ENCODE results near the gene RDH12. TPM values are rescaled to one million over a fixed set of nuclear protein-coding genes. Genes with fewer than 3 reads are reported as not detected.
A peak's percentile ranks its signal among the peaks of the same experiment; 100 is the strongest.

The RDH12 gene
- total RNA-seq, 3 donors from 2014 or later (not counting 1 experiment from before 2014, with no cell fraction given): not detected

GRCh38 chr14:67675219-67675582, 26.5 kb upstream of the RDH12 start:
- Mint-ChIP-seq H3K27me3 (ENCODE audit: low read depth in 2 of 2) (no peaks in the 10 kb centered on the region), H3K4me1 (peaks cover 30 to 32% of the 10 kb centered on the region in 2 donors), H3K27ac (peak overlapping the region; percentile 85 to 89), H3K9me3 (no peaks in the 10 kb centered on the region), H3K4me3 (peak overlapping the region; percentile 93), H3K36me3 (no peaks in the 10 kb centered on the region)
- 48% methylated on average over 16 of the region's 16 CpGs for WGBS (ENCODE audit: insufficient coverage)
- Histone ChIP-seq H3K4me1 (ENCODE audit: control insufficient read depth, insufficient read depth, low read length) (peaks cover 35% of the 10 kb centered on the region), H3K36me3 (ENCODE audit: control insufficient read depth, insufficient read depth, low read length) (peaks cover 13% of the 10 kb centered on the region), H3K4me3 (ENCODE audit: low read length) (peak overlapping the region; percentile 80), H3K9me3 (ENCODE audit: control insufficient read depth, insufficient read depth, low read length) (no peaks in the 10 kb centered on the region), H3K27me3 (ENCODE audit: control insufficient read depth, insufficient read depth, low read length) (no peaks in the 10 kb centered on the region), H3K27ac (ENCODE audit: low read length) (peak overlapping the region; percentile 97)
- TF ChIP-seq, protein P1, sequence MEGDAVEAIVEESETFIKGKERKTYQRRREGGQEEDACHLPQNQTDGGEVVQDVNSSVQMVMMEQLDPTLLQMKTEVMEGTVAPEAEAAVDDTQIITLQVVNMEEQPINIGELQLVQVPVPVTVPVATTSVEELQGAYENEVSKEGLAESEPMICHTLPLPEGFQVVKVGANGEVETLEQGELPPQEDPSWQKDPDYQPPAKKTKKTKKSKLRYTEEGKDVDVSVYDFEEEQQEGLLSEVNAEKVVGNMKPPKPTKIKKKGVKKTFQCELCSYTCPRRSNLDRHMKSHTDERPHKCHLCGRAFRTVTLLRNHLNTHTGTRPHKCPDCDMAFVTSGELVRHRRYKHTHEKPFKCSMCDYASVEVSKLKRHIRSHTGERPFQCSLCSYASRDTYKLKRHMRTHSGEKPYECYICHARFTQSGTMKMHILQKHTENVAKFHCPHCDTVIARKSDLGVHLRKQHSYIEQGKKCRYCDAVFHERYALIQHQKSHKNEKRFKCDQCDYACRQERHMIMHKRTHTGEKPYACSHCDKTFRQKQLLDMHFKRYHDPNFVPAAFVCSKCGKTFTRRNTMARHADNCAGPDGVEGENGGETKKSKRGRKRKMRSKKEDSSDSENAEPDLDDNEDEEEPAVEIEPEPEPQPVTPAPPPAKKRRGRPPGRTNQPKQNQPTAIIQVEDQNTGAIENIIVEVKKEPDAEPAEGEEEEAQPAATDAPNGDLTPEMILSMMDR (IDR thresholded peaks at IDR 0.05): no peak
- intact Hi-C loops (cut with micrococcal nuclease): no loop called here
- no peak for ATAC-seq
- DNase-seq: no peak

DNA sequence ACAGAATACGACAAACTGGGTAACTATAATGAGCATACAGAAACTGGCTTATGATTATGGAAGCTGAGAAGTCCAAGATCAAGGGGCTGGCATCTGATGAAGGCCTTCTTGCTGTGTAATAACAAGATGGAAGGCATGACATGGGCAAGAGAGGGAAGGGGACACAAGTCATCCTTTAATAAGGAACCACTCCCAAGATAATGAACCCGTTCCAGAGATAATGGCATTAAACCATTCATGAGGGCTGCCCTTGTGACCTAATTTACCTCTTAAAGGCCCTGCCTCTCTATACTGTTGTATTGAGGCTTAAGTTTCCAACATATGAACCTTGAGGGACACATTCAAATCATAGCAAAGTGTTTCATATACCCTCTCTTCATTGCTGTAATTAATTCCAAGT, 22.7 kb upstream of the RDH12 start:
- H3K36me3 Mint-ChIP-seq: no peaks in the 10 kb centered on the region
- H3K4me3 Mint-ChIP-seq: no peak overlapping the region
- H3K27me3 Mint-ChIP-seq (ENCODE audit: low read depth in 2 of 2): no peaks in the 10 kb centered on the region
- H3K4me1 ChIP-seq (ENCODE audit: control insufficient read depth, insufficient read depth, low read length): peaks cover 8% of the 10 kb centered on the region
- H3K4me1 Mint-ChIP-seq: peaks cover 5 to 6% of the 10 kb centered on the region in 2 donors
- H3K9me3 Mint-ChIP-seq: no peaks in the 10 kb centered on the region
- no peaks in the 10 kb centered on the region for H3K27me3 ChIP-seq (ENCODE audit: control insufficient read depth, insufficient read depth, low read length)
- H3K36me3 ChIP-seq (ENCODE audit: control insufficient read depth, insufficient read depth, low read length): peaks cover 23% of the 10 kb centered on the region
- DNase-seq (no peak), ATAC-seq (no peak)
- intact Hi-C loops (cut with micrococcal nuclease): no loop called here
- no peaks in the 10 kb centered on the region for H3K9me3 ChIP-seq (ENCODE audit: control insufficient read depth, insufficient read depth, low read length)
- WGBS (ENCODE audit: insufficient coverage): 66% methylated on average over 2 of the region's 2 CpGs
- TF ChIP-seq, protein P1 (IDR thresholded peaks at IDR 0.05): no peak
- no peak overlapping the region for H3K27ac Mint-ChIP-seq
- no peak overlapping the region for H3K4me3 ChIP-seq (ENCODE audit: low read length)
- H3K27ac ChIP-seq (ENCODE audit: low read length): no peak overlapping the region

DNA sequence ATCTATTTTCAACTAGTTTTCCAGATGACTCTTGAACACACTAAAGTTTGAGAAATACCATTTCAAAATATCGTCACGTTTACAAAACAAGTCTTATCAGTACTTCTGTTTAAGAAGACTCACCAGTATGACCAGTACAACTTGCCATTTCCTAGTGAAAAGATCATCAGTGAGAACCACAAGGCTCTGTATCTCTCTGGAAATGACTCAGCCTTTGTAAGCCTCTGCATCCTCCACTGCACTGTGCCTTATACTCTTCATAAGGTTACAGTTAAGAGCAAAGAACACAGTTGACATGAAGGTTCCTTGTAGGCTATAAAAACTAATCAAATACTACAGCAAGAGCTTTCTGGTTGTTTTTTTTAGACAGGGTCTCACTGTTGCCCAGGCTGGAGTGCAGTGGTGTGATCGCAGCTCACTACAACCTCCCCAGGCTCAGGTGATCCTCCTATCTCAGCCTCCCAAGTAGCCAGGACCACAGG, 21.5 kb upstream of the RDH12 start:
- DNase-seq: no peak
- Histone ChIP-seq H3K36me3 (ENCODE audit: control insufficient read depth, insufficient read depth, low read length) (peaks cover 28% of the 10 kb centered on the region), H3K27ac (ENCODE audit: low read length) (no peak overlapping the region), H3K9me3 (ENCODE audit: control insufficient read depth, insufficient read depth, low read length) (no peaks in the 10 kb centered on the region), H3K4me1 (ENCODE audit: control insufficient read depth, insufficient read depth, low read length) (peaks cover 3% of the 10 kb centered on the region), H3K27me3 (ENCODE audit: control insufficient read depth, insufficient read depth, low read length) (no peaks in the 10 kb centered on the region), H3K4me3 (ENCODE audit: low read length) (no peak overlapping the region)
- no peak overlapping the region for H3K27ac Mint-ChIP-seq
- ATAC-seq: peak; percentile 30 to 94 (median 50)
- TF ChIP-seq, protein P1 (IDR thresholded peaks at IDR 0.05): no peak
- H3K4me1 Mint-ChIP-seq: peaks cover 4 to 5% of the 10 kb centered on the region in 2 donors
- intact Hi-C loops (cut with micrococcal nuclease): no loop called here
- H3K27me3 Mint-ChIP-seq (ENCODE audit: low read depth in 2 of 2): no peaks in the 10 kb centered on the region
- no peaks in the 10 kb centered on the region for H3K9me3 Mint-ChIP-seq
- no peaks in the 10 kb centered on the region for H3K36me3 Mint-ChIP-seq
- 78% methylated on average over 3 of the region's 3 CpGs for WGBS (ENCODE audit: insufficient coverage)
- no peak overlapping the region for H3K4me3 Mint-ChIP-seq

DNA sequence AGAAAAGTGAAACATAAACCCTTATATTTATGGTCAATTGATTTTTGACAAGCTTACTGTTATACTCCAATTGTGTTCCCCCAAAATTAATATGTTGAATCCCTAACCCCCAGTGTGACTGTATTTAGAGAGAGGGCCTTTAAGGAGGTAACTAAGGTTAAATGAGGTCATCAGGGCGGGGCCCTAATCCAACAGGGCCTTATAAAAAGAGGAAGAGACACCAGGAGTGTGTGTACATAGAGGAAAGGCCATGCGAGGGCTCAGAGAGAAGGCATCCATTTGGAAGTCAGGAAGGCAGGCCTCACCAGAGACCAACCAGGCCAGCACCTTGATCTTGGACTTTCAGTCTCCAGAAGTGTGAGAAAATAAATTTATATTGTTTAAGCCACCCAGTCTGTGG, 20.7 kb upstream of the RDH12 start:
- WGBS (ENCODE audit: insufficient coverage): 93% methylated on average over 2 of the region's 2 CpGs
- no peak overlapping the region for H3K27ac ChIP-seq (ENCODE audit: low read length)

More for the DNA sequence above, 20.7 kb upstream of the RDH12 start:
- DNase-seq (no peak), ATAC-seq (peak in 1 of 3 donors; percentile 52)
- no peaks in the 10 kb centered on the region for H3K4me1 ChIP-seq (ENCODE audit: control insufficient read depth, insufficient read depth, low read length)
- H3K4me3 Mint-ChIP-seq: no peak overlapping the region
- intact Hi-C loops (cut with micrococcal nuclease): no loop called here
- no peaks in the 10 kb centered on the region for H3K9me3 Mint-ChIP-seq
- H3K36me3 ChIP-seq (ENCODE audit: control insufficient read depth, insufficient read depth, low read length): peaks cover 35% of the 10 kb centered on the region
- H3K4me3 ChIP-seq (ENCODE audit: low read length): no peak overlapping the region
- no peaks in the 10 kb centered on the region for H3K9me3 ChIP-seq (ENCODE audit: control insufficient read depth, insufficient read depth, low read length)
- no peaks in the 10 kb centered on the region for H3K36me3 Mint-ChIP-seq
- no peaks in the 10 kb centered on the region for H3K27me3 Mint-ChIP-seq (ENCODE audit: low read depth in 2 of 2)
- TF ChIP-seq, protein P1 (IDR thresholded peaks at IDR 0.05): no peak
- no peaks in the 10 kb centered on the region for H3K27me3 ChIP-seq (ENCODE audit: control insufficient read depth, insufficient read depth, low read length)
- peaks cover 4 to 5% of the 10 kb centered on the region in 2 donors for H3K4me1 Mint-ChIP-seq
- H3K27ac Mint-ChIP-seq: peak overlapping the region in 1 of 2 donors; percentile 52
